Esophagus (tissue), 2 donors: ENCODE results near the gene CYTIP. TPM values are rescaled to one million over a fixed set of nuclear protein-coding genes. Genes with fewer than 3 reads are reported as not detected.

Experiments used
- H3K27ac ChIP-seq, 2 donors: one replicate each; pipeline ENCODE4 v1.5.1; 2013; ENCODE audit warnings: low read depth in 2 of 2, mild to moderate bottlenecking in 2 of 2, inconsistent platforms in 1 of 2, low read length in 1 of 2, moderate library complexity in 1 of 2
- H3K27me3 ChIP-seq, 2 donors: one replicate each; pipeline ENCODE4 v1.6.1; 2013; ENCODE audit warnings: low read length in 2 of 2, control low read depth in 1 of 2, mild to moderate bottlenecking in 1 of 2; ENCODE audit not compliant: insufficient read depth in 2 of 2, control insufficient read depth in 1 of 2
- H3K36me3 ChIP-seq, 2 donors: one replicate each; pipeline ENCODE4 v1.6.1; 2013; ENCODE audit warnings: low read length in 1 of 2; ENCODE audit not compliant: control insufficient read depth in 2 of 2, insufficient read depth in 2 of 2
- H3K4me1 ChIP-seq, 2 donors: one replicate each; pipeline ENCODE4 v1.6.1; 2013; ENCODE audit warnings: low read length in 1 of 2; ENCODE audit not compliant: control insufficient read depth in 2 of 2, insufficient read depth in 2 of 2
- H3K4me3 ChIP-seq, 2 donors: one replicate each; pipeline ENCODE4 v1.5.1; 2013; ENCODE audit warnings: low read length in 2 of 2, mild to moderate bottlenecking in 2 of 2, low read depth in 1 of 2, moderate library complexity in 1 of 2
- H3K9me3 ChIP-seq, 2 donors: one replicate each; pipeline ENCODE4 v1.6.1; 2013; ENCODE audit warnings: mild to moderate bottlenecking in 2 of 2, low read depth in 1 of 2, low read length in 1 of 2, moderate library complexity in 1 of 2; ENCODE audit not compliant: control insufficient read depth in 2 of 2, insufficient read depth in 1 of 2
- WGBS, 2 donors: extraction: QIAGEN DNeasy Blood & Tissue Kit; methylation state at CpG; one replicate each; pipeline ENCODE4 v1.1.7; 2013; 5-methylcytosine and 5-hydroxymethylcytosine counted together
- polyA plus RNA-seq, 2 donors: library from polyadenylated mRNA; stranded (reverse); fragments of 200-250 nt; gene quantifications; one replicate each; pipeline ENCODE4 v1.2.3, GENCODE V29; 2013
- donor health status: healthy with polysubstance abuse.
- donor health status: Bipolar disorder and iron deficiency.

Gene CYTIP
- polyA plus RNA-seq, 2 donors: 1.4 to 1.6 TPM

- no peaks in the 10 kb centered on the region for H3K36me3 ChIP-seq
- H3K9me3 ChIP-seq: no peaks in the 10 kb centered on the region
- peak overlapping the region in 1 of 2 donors; percentile 28 for H3K4me3 ChIP-seq
- 45 to 51% methylated on average over 5 of the region's 5 CpGs for WGBS, 2 donors
- no peaks in the 10 kb centered on the region for H3K4me1 ChIP-seq
- H3K27me3 ChIP-seq: no peaks in the 10 kb centered on the region
- no peak overlapping the region for H3K27ac ChIP-seq
Observed at GRCh38 chr2:157442636-157443035, 1.3 kb downstream of the CYTIP start.

- peak overlapping the region in 1 of 2 donors; percentile 34 for H3K27ac ChIP-seq
- H3K4me1 ChIP-seq: no peaks in the 10 kb centered on the region
- no peaks in the 10 kb centered on the region for H3K36me3 ChIP-seq
- H3K9me3 ChIP-seq: no peaks in the 10 kb centered on the region
- no peaks in the 10 kb centered on the region for H3K27me3 ChIP-seq
- 65 to 66% methylated on average over 2 of the region's 2 CpGs for WGBS, 2 donors
- H3K4me3 ChIP-seq: peak overlapping the region in 1 of 2 donors; percentile 28
Observed at GRCh38 chr2:157442191-157442590, 1.7 kb downstream of the CYTIP start.

GRCh38 chr2:157441072-157441454 lies 2.8 kb downstream of the CYTIP start:
- no peaks in the 10 kb centered on the region for H3K4me1 ChIP-seq
- peak overlapping the region; percentile 22 to 41 for H3K4me3 ChIP-seq
- no peak overlapping the region for H3K27ac ChIP-seq
- 45 to 57% methylated on average over 2 of the region's 2 CpGs for WGBS, 2 donors
- no peaks in the 10 kb centered on the region for H3K9me3 ChIP-seq
- H3K27me3 ChIP-seq: no peaks in the 10 kb centered on the region
- H3K36me3 ChIP-seq: no peaks in the 10 kb centered on the region

GRCh38 chr2:157440404-157441071 lies 3.4 kb downstream of the CYTIP start:
- no peaks in the 10 kb centered on the region for H3K4me1 ChIP-seq
- 55 to 64% methylated on average over 5 of the region's 5 CpGs for WGBS, 2 donors
- no peaks in the 10 kb centered on the region for H3K36me3 ChIP-seq
- H3K9me3 ChIP-seq: no peaks in the 10 kb centered on the region
- peak overlapping the region; percentile 27 to 41 for H3K4me3 ChIP-seq
- peak overlapping the region in 1 of 2 donors; percentile 27 for H3K27ac ChIP-seq
- H3K27me3 ChIP-seq: no peaks in the 10 kb centered on the region

GRCh38 chr2:157439824-157440186 lies 4.1 kb downstream of the CYTIP start:
- Histone ChIP-seq H3K27me3 (no peaks in the 10 kb centered on the region), H3K36me3 (no peaks in the 10 kb centered on the region), H3K4me3 (peak overlapping the region in 1 of 2 donors; percentile 41), H3K9me3 (no peaks in the 10 kb centered on the region), H3K27ac (peak overlapping the region in 1 of 2 donors; percentile 6), H3K4me1 (no peaks in the 10 kb centered on the region)
- 81 to 83% methylated on average over 1 of the region's 1 CpG for WGBS, 2 donors

- 31 to 36% methylated on average over 12 of the region's 12 CpGs for WGBS, 2 donors
- H3K36me3 ChIP-seq: no peaks in the 10 kb centered on the region
- no peaks in the 10 kb centered on the region for H3K9me3 ChIP-seq
- peak overlapping the region in 1 of 2 donors; percentile 3 for H3K27ac ChIP-seq
- H3K4me3 ChIP-seq: no peak overlapping the region
- H3K27me3 ChIP-seq: no peaks in the 10 kb centered on the region
- no peaks in the 10 kb centered on the region for H3K4me1 ChIP-seq
Observed at GRCh38 chr2:157438863-157439823, 4.7 kb downstream of the CYTIP start.

GRCh38 chr2:157433394-157433793 lies 10.5 kb downstream of the CYTIP start:
- no peaks in the 10 kb centered on the region for H3K36me3 ChIP-seq
- no peaks in the 10 kb centered on the region for H3K27me3 ChIP-seq
- no peak overlapping the region for H3K4me3 ChIP-seq
- WGBS, 2 donors: 15 to 27% methylated on average over 1 of the region's 1 CpG
- no peak overlapping the region for H3K27ac ChIP-seq
- no peaks in the 10 kb centered on the region for H3K9me3 ChIP-seq
- H3K4me1 ChIP-seq: no peaks in the 10 kb centered on the region

GRCh38 chr2:157432475-157433106 lies 11.3 kb downstream of the CYTIP start:
- Histone ChIP-seq H3K4me1 (no peaks in the 10 kb centered on the region), H3K4me3 (no peak overlapping the region), H3K36me3 (no peaks in the 10 kb centered on the region), H3K27ac (no peak overlapping the region), H3K27me3 (no peaks in the 10 kb centered on the region), H3K9me3 (no peaks in the 10 kb centered on the region)
- WGBS, 2 donors: 58 to 64% methylated on average over 2 of the region's 2 CpGs

- H3K36me3 ChIP-seq: no peaks in the 10 kb centered on the region
- H3K4me1 ChIP-seq: no peaks in the 10 kb centered on the region
- WGBS, 2 donors: 86% methylated on average over 3 of the region's 3 CpGs
- no peak overlapping the region for H3K27ac ChIP-seq
- no peaks in the 10 kb centered on the region for H3K27me3 ChIP-seq
- H3K4me3 ChIP-seq: no peak overlapping the region
- no peaks in the 10 kb centered on the region for H3K9me3 ChIP-seq
Observed at GRCh38 chr2:157431176-157431575, 12.7 kb downstream of the CYTIP start.
